ENCODE results near the gene BTN1A1. TPM values are rescaled to one million over a fixed set of nuclear protein-coding genes. Genes with fewer than 3 reads are reported as not detected.

The BTN1A1 gene
- total and polyA plus RNA-seq, 9 of the 15 experiments (the other 6 are each of a cell fraction or from before 2014, with no cell fraction given) = 0.01 to 0.15 (median 0.06) TPM; not detected in 4

DNA sequence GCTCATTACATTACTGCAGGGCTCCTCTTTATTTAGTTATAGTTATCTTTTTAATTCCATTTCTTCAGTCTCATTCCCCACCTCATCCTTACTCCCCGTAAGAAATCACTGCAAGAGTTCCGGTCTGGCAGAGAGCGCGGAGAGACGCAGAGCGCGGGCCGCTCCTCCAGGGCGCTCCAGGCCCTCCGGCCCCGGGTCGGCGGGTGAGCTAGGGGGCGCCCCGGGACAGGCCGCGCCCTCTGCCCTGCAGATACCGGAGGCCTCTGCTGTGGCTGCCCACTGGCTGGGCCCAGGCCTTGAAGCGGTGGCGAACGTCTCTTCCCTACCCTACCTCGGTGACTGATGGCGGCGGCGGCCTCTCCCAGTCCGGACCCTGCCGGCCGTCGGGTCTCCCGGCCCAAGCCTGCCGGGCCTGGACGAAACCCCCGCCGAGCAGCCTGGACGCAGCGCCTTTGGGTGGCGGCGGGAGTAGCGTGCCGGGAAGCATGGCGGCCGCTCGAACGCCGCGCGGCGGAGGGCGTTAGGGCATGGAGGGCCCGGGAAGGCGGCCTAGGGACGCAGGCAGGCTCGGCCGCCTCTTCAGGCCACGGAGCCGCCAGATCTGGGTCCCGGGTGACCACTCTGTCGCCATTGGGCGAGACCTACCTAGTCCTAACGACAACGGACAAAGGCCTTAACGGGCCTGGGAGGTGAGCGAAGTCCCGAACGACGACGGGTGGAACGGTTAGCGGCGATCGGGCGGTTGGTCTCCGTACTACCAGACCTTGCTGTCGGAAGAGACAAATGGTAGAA, 21.7 kb downstream of the BTN1A1 start (continued):
- TF ChIP-seq STAT6 (CRISPR knock-in tag; IDR thresholded peaks at IDR 0.05) (no peak; the same call in 1 of the 2 replicates), CHAMP1 (IDR thresholded peaks at IDR 0.05) (no peak), ZNF217 (CRISPR knock-in tag; IDR thresholded peaks at IDR 0.05) (no peak), ZNF165 (CRISPR knock-in tag; IDR thresholded peaks at IDR 0.05; ENCODE audit: borderline replicate concordance) (no peak), POU5F1 (IDR thresholded peaks at IDR 0.05; ENCODE audit: borderline replicate concordance, low read depth, low read length, partially characterized antibody) (no peak), HSF4 (CRISPR knock-in tag; IDR thresholded peaks at IDR 0.05; ENCODE audit: borderline replicate concordance) (no peak), ZNF253 (CRISPR knock-in tag; conservative IDR thresholded peaks at IDR 0.05) (no peak), PRDM10 (IDR thresholded peaks at IDR 0.05; ENCODE audit: partially characterized antibody) (peak; percentile 11), USF2 (CRISPR knock-in tag; IDR thresholded peaks at IDR 0.05) (no peak), KHSRP (IDR thresholded peaks at IDR 0.05) (no peak), KAT2B (IDR thresholded peaks at IDR 0.05; ENCODE audit: low read depth, low read length) (peak; percentile 48), PURB (CRISPR knock-in tag; IDR thresholded peaks at IDR 0.05; ENCODE audit: low read depth) (no peak)
- TF ChIP-seq, protein P1, sequence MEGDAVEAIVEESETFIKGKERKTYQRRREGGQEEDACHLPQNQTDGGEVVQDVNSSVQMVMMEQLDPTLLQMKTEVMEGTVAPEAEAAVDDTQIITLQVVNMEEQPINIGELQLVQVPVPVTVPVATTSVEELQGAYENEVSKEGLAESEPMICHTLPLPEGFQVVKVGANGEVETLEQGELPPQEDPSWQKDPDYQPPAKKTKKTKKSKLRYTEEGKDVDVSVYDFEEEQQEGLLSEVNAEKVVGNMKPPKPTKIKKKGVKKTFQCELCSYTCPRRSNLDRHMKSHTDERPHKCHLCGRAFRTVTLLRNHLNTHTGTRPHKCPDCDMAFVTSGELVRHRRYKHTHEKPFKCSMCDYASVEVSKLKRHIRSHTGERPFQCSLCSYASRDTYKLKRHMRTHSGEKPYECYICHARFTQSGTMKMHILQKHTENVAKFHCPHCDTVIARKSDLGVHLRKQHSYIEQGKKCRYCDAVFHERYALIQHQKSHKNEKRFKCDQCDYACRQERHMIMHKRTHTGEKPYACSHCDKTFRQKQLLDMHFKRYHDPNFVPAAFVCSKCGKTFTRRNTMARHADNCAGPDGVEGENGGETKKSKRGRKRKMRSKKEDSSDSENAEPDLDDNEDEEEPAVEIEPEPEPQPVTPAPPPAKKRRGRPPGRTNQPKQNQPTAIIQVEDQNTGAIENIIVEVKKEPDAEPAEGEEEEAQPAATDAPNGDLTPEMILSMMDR (IDR thresholded peaks at IDR 0.05 in 2 of 3, conservative IDR thresholded peaks at IDR 0.05 in 1 of 3; ENCODE audit: insufficient read depth in 2 of 3, low read depth in 1 of 3, low read length in 3 of 3) = peak; percentile 73 to 82 (median 80)
